NCI-H128 (cell line): ENCODE data around the gene KATNB1.
"Not testable (repeated sequence)": the region's sequence is repeated elsewhere in the genome, so short reads cannot be mapped to it uniquely, and the experiment has no call there.

Source experiments
- DNase-seq: peaks from one replicate; lab custom pipeline; 2025; ENCODE audit not compliant: unreplicated experiment; lab: John Stamatoyannopoulos, UW

Gene KATNB1

DNA sequence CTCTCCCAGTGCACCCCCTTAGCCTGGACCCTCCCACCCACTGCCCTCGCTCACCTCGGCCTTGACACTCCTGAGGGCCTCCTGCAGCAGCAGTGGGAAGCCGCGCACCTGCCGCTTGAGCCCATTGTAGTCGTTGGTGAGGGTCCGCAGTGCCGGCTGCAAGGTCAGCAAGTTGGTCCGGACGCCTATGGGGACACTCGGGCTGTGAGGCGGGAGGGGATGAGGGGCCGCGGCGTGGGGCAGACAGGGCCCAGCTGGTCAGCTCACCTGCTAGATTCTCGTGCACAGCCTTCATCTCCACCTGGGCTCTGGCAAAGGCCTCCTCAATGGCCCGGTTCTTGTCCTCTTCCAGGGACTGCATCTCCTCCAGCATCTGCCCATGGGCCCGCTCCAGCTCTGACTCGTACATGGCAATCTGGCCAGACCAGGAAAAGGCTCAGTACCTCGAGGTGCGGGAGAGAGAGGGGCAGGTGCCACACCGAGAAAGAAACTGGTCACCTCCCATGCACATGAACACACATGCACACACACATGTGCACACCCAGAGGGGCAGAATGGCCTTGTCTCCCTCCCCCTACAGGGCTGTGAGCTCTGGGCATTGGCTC lies 34.1 kb downstream of the KATNB1 start:
- no peak for DNase-seq

DNA sequence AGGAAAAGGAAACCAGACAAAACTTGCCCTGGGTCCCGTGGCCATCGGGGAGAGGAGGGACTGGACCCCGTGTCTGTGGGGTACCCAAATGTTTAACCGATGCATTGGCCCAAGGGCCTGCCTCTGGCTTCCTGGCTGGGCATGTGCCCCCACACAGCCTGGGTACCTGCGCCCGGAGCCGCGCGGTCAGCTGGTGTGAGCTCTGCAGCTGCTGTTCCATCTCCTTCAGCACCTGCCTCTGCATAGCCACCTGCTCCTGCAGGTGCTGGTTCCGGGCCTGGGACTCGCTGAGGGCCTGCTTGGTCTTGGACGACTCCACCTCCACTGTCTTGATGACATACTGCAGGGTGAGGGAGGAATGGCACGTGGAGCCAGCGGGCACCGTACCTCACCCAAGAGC lies 34.8 kb downstream of the KATNB1 start:
- no peak for DNase-seq

- no peak for DNase-seq
Measured at GRCh38 chr16:57771141-57771785, 35.7 kb downstream of the KATNB1 start.

- no peak for DNase-seq
Measured at GRCh38 chr16:57773019-57773418, 37.4 kb downstream of the KATNB1 start.

- DNase-seq: no peak
Measured at GRCh38 chr16:57773655-57774295, 38.2 kb downstream of the KATNB1 start.

- DNase-seq: no peak
Measured at GRCh38 chr16:57774705-57775285, 39.2 kb downstream of the KATNB1 start.

DNA sequence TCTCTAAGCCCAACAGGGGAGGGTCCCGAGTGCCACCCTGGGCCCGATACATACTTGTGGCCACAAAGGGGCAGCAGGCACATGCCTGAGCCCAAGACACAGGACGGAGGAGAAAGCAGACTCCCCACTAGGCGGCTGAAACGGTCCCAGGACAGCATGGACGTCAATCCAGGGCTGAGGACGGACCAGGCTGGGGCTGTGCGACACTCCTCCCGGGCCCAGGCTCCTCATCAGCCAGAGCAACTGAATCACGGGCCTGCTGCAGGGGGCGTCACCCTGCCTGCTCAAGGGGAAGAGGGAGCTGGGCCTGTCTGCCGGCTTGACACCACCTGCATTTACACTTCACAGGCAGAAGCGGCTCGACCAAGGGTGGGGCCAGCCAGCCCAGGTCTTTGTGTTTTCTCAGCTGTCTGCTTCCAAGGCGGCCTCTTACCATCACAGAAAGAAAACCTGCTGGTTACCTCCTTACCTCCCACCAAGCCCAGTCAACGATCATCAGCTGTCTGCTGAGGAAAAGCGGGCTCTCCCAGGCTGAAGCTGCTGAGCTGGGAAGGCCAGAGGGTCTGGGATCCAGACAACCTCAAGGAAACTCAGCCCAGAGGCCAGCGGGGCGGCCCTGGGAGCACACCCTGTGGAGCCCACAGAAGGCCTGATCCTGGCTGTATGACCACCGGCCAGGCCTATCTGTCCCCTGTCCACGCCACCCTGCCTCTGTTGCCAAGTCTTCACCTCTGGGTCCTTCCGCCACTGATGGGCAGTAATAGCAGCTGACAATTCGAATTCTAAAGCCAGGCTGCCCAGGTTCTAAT lies 40.3 kb downstream of the KATNB1 start:
- no peak for DNase-seq

- no peak for DNase-seq
Measured at GRCh38 chr16:57778658-57779057, 43.1 kb downstream of the KATNB1 start.

GRCh38 chr16:57779836-57780235 lies 44.3 kb downstream of the KATNB1 start:
- not testable (repeated sequence) for DNase-seq

- no peak for DNase-seq
Measured at GRCh38 chr16:57781349-57781740, 45.8 kb downstream of the KATNB1 start.

GRCh38 chr16:57781741-57782606 lies 46.4 kb downstream of the KATNB1 start:
- DNase-seq: no peak

- DNase-seq: not testable (repeated sequence)
Measured at GRCh38 chr16:57782607-57783055, 47.1 kb downstream of the KATNB1 start.

GRCh38 chr16:57783116-57783515 lies 47.5 kb downstream of the KATNB1 start:
- DNase-seq: no peak

GRCh38 chr16:57783883-57784282 lies 48.3 kb downstream of the KATNB1 start:
- DNase-seq: no peak

DNA sequence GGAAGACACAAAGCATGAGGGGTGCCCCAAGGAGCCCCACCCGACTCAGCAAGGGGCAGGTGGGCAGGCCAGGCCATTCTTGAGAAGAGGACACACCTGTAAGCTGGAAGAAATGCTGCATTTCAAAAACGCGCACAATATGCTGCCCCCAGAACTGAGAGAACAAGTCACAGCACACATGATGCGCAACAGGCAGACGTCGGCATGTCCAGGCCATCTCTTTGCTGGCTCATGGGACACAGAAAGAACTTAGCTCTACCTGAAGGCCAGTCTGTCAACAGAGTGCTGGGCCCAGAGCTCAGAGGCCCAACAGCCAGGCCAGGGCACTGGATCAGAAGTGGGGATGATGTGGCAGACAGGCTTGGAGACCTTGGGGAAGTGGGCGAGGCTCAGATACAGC lies 48.8 kb downstream of the KATNB1 start:
- no peak for DNase-seq

GRCh38 chr16:57785385-57785784 lies 49.8 kb downstream of the KATNB1 start:
- DNase-seq: no peak

GRCh38 chr16:57785924-57786323 lies 50.4 kb downstream of the KATNB1 start:
- no peak for DNase-seq

DNA sequence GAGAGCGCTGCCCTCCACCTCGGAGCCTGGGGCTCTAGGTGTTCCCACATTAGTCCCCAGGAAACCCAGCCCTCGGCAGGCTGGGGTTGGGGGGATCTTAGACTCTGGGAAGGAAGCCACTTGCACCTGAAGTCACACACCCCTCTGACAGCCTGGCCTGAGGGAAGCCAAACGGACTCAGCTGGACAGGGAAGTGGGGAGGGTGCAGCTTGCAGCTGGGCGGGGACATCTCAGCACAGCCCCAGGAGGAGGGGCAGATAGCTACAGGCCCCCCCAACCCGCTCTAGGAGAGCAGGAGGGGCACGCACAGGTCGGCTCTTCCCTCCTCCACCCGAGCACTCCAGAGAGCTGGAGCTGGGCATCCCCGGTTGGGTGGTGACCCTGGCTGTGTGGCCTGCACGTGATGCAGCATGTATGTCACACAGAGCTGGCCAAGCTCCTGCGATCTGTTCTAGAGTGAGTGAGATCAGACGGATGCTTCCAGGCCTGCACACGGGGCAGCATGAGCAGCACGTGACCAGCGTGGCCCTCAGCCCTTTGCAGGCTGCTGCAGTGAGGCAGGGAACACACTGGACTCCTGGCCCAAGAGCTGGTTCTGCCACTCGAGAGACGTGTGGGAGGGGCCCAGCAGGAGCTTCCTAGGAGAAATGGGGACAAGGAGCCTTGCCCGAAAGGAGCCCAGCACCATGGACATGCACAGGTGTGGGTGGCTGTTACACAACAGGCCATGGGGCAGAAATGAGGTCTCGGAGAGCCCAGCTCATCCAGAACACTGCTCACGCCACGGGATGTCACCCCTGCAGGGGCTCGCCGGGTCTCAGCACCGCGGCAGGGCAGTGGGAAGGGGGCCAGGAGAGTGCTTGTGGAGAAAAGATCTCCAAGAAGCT lies 51.3 kb downstream of the KATNB1 start:
- no peak for DNase-seq

DNA sequence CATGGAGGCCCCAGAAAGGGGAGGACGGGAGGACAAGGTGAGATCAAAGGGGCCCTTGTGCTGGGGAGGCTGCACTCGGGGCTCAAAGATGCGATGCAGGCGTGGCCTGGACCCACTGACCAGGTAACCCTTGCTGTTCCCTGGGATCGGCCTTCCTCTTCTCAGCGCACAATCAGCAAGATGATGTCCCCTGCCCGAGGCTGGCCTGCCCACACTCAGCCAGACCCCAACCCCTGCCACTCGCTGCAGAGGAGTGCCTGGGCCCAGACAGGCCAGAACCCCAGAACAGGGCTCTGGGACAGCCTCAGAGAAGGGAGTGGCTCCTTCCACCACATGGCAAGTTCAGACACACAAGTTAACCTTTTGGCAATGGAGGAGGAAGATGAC lies 51.9 kb downstream of the KATNB1 start:
- DNase-seq: no peak
